Loucy (cell line): Measurements from ENCODE around the gene ATOH8.

Experiments
- H2AFZ ChIP-seq: fragments of 200-600 bp; sonication (generic); 2 replicates; pipeline ENCODE4 v1.6.0; 2016; ENCODE audit warnings: antibody characterized with exemption, mild to moderate bottlenecking, low read length, moderate library complexity
- H3F3A ChIP-seq: fragments of 200-600 bp; 2 replicates; pipeline ENCODE4 v1.6.0; 2016; ENCODE audit warnings: antibody characterized with exemption, low read depth, mild to moderate bottlenecking
- H3K27me3 ChIP-seq: fragments of 200-600 bp; sonication (generic); 2 replicates; pipeline ENCODE4 v1.6.1; 2014; ENCODE audit warnings: low read length, mild to moderate bottlenecking; ENCODE audit not compliant: insufficient read depth, poor library complexity, severe bottlenecking
- H3K36me3 ChIP-seq: fragments of 200-600 bp; sonication (generic); 2 replicates; pipeline ENCODE4 v1.6.1; 2016; ENCODE audit warnings: low read length; ENCODE audit not compliant: insufficient read depth
- H3K4me1 ChIP-seq: fragments of 200-600 bp; sonication (generic); 2 replicates; pipeline ENCODE4 v1.5.1; 2014; ENCODE audit warnings: low read length, mild to moderate bottlenecking; ENCODE audit not compliant: insufficient read depth, poor library complexity, severe bottlenecking
- H3K4me2 ChIP-seq: fragments of 200-600 bp; sonication (generic); 2 replicates; pipeline ENCODE4 v1.6.0; 2014; ENCODE audit warnings: antibody characterized with exemption, low read length, low read depth, mild to moderate bottlenecking; ENCODE audit not compliant: poor library complexity, severe bottlenecking
- H3K4me3 ChIP-seq: fragments of 200-600 bp; sonication (generic); 2 replicates; pipeline ENCODE4 v1.5.1; 2014; ENCODE audit warnings: low read length, mild to moderate bottlenecking, mixed read lengths; ENCODE audit not compliant: poor library complexity, severe bottlenecking
- H3K79me2 ChIP-seq: fragments of 200-600 bp; sonication (generic); 2 replicates; pipeline ENCODE4 v1.6.1; 2014; ENCODE audit warnings: low read length; ENCODE audit not compliant: insufficient read depth
- H3K9ac ChIP-seq: fragments of 200-600 bp; sonication (generic); 2 replicates; pipeline ENCODE4 v1.6.0; 2014; ENCODE audit warnings: mild to moderate bottlenecking, low read depth, low read length, moderate library complexity; ENCODE audit not compliant: poor library complexity, severe bottlenecking
- H3K9me2 ChIP-seq: fragments of 200-600 bp; sonication (generic); replicated peaks from 2 replicates; pipeline ENCODE4 v1.6.1; 2016; ENCODE audit warnings: low read depth, low read length, mixed read lengths
- H3K9me3 ChIP-seq: fragments of 200-600 bp; sonication (generic); 2 replicates; pipeline ENCODE4 v1.6.1; 2014; ENCODE audit warnings: mild to moderate bottlenecking, antibody characterized with exemption, low read length, low read depth; ENCODE audit not compliant: insufficient read depth
- H4K20me1 ChIP-seq: fragments of 200-600 bp; sonication (generic); 2 replicates; pipeline ENCODE4 v1.6.0; 2014; ENCODE audit warnings: antibody characterized with exemption, low read length, mild to moderate bottlenecking; ENCODE audit not compliant: insufficient read depth, poor library complexity, severe bottlenecking
- EZH2phosphoT487 ChIP-seq: fragments of 200-600 bp; IDR thresholded peaks from 2 replicates; pipeline ENCODE4 v1.6.1; 2018; ENCODE audit warnings: antibody characterized with exemption, mild to moderate bottlenecking, moderate library complexity, borderline replicate concordance
- TF ChIP-seq, protein P1 (sequence below): fragments of 200-600 bp; sonication (generic); conservative IDR thresholded peaks from 2 replicates; pipeline ENCODE4 v1.5.1; 2014; ENCODE audit warnings: mild to moderate bottlenecking, antibody characterized with exemption, low read length

ATOH8 gene

DNA sequence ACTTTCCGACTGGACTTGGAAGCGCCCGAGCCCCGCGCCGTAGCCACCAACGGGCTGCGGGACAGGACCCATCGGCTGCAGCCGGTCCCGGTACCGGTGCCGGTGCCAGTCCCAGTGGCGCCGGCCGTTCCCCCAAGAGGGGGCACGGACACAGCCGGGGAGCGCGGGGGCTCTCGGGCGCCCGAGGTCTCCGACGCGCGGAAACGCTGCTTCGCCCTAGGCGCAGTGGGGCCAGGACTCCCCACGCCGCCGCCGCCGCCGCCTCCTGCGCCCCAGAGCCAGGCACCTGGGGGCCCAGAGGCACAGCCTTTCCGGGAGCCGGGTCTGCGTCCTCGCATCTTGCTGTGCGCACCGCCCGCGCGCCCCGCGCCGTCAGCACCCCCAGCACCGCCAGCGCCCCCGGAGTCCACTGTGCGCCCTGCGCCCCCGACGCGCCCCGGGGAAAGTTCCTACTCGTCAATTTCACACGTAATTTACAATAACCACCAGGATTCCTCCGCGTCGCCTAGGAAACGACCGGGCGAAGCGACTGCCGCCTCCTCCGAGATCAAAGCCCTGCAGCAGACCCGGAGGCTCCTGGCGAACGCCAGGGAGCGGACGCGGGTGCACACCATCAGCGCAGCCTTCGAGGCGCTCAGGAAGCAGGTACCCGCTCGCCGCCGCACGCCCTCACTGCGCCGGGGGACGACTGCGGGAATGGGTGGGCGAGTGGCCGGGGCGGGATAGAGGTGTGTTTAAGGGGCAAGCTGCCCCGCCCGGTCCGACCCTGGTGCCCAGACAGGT, 713 bp downstream of the ATOH8 start:
- Histone ChIP-seq H3K9me3 (no peaks in the 10 kb centered on the region), H3K4me3 (peak overlapping the region; percentile 73), H3K4me1 (peaks cover 6% of the 10 kb centered on the region), H3K36me3 (no peaks in the 10 kb centered on the region), H4K20me1 (no peaks in the 10 kb centered on the region), H3K27me3 (peaks cover 28% of the 10 kb centered on the region), H3F3A (no peaks in the 10 kb centered on the region), H3K9ac (peak overlapping the region; percentile 61), H3K79me2 (no peaks in the 10 kb centered on the region), H2AFZ (peak overlapping the region; percentile 86), H3K4me2 (peak overlapping the region; percentile 91), H3K9me2 (no peaks in the 10 kb centered on the region)
- TF ChIP-seq, protein P1, sequence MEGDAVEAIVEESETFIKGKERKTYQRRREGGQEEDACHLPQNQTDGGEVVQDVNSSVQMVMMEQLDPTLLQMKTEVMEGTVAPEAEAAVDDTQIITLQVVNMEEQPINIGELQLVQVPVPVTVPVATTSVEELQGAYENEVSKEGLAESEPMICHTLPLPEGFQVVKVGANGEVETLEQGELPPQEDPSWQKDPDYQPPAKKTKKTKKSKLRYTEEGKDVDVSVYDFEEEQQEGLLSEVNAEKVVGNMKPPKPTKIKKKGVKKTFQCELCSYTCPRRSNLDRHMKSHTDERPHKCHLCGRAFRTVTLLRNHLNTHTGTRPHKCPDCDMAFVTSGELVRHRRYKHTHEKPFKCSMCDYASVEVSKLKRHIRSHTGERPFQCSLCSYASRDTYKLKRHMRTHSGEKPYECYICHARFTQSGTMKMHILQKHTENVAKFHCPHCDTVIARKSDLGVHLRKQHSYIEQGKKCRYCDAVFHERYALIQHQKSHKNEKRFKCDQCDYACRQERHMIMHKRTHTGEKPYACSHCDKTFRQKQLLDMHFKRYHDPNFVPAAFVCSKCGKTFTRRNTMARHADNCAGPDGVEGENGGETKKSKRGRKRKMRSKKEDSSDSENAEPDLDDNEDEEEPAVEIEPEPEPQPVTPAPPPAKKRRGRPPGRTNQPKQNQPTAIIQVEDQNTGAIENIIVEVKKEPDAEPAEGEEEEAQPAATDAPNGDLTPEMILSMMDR, result peak; percentile 55
- no peak for TF ChIP-seq EZH2phosphoT487

DNA sequence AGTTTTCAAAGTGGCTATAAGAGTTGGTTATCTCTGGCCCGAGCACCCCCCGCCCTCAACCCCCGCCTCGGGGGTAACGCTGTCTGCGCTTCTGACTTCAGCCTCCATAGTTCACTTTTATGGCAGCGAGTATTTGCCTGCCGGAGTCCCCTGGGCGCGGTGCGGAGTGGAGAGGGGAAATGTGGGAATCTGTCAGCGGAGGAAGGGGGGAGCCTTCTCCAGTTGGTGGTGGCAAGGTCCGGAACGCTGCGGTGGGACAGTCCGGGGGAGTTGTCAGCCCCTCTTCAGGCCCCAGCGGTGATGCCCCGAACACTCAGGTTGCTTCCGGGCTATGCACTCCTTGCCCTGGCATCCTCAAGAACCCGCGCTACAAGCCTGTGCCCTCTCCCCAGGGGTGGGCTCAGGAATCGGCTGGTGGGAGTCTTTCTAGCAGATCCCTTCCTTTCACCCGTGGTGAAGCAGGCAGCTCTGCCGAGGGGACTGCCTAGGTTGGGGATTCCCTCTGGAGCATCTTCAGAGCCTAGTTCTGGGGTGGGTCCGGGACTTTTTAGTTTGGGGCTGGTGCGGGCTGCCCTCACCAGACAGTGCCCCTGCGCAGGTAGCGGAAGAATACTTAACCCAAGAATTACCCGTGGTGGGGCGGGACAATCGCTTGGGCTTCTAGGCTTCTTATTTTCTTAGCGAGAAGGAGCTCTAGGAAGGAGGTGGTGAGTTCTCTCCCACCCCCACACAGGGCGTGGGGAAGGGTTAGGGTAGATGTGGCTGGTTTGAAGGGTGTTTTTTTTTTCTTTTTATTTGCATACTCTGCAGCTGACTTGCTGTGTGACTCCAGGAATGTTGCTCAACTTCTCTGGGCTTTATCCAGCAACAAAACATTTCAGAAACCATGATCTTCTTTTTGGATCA, 1.6 kb downstream of the ATOH8 start:
- Histone ChIP-seq H3K4me2 (peak overlapping the region; percentile 91), H3K9ac (no peak overlapping the region), H3K79me2 (no peaks in the 10 kb centered on the region), H3K4me1 (peaks cover 6% of the 10 kb centered on the region), H4K20me1 (no peaks in the 10 kb centered on the region), H2AFZ (no peak overlapping the region), H3K9me2 (no peaks in the 10 kb centered on the region), H3F3A (no peaks in the 10 kb centered on the region), H3K4me3 (peak overlapping the region; percentile 73), H3K36me3 (no peaks in the 10 kb centered on the region), H3K9me3 (no peaks in the 10 kb centered on the region), H3K27me3 (peaks cover 28% of the 10 kb centered on the region)
- no peak for TF ChIP-seq EZH2phosphoT487

DNA sequence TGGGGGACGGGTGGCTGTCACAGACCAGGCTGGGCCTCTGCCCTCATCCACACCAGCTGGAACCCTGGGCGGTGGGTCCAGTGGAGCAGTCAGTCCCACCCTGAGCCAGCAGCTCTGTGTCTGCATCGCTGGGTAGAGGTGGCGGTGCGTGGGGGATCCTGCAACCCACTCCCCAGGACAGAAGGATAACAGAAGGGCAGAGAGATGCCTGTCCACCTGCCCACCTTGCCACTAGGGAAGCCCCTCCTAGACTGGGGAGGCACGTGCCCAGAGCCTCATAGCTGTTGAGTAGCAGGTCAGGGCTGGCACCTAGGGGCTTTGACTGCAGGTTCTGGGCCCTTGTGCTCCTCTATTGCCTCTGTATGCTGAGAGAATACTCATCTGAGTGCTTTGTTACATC, 2.4 kb downstream of the ATOH8 start:
- Histone ChIP-seq H3K27me3 (peaks cover 28% of the 10 kb centered on the region), H3K36me3 (no peaks in the 10 kb centered on the region), H3K79me2 (no peaks in the 10 kb centered on the region), H3K9me3 (no peaks in the 10 kb centered on the region), H3F3A (no peaks in the 10 kb centered on the region), H3K9me2 (no peaks in the 10 kb centered on the region), H4K20me1 (no peaks in the 10 kb centered on the region), H3K4me2 (no peak overlapping the region), H3K4me1 (peaks cover 6% of the 10 kb centered on the region), H3K9ac (no peak overlapping the region), H2AFZ (no peak overlapping the region), H3K4me3 (no peak overlapping the region)
- no peak for TF ChIP-seq EZH2phosphoT487
- TF ChIP-seq, protein P1, result no peak
